ENCODE results near the gene VPS39. TPM values are rescaled to one million over a fixed set of nuclear protein-coding genes. Genes with fewer than 3 reads are reported as not detected.

Gene VPS39
- polyA plus RNA-seq, 1 of the 3 experiments (the other 2 are of a cell fraction): 61.1 TPM

DNA sequence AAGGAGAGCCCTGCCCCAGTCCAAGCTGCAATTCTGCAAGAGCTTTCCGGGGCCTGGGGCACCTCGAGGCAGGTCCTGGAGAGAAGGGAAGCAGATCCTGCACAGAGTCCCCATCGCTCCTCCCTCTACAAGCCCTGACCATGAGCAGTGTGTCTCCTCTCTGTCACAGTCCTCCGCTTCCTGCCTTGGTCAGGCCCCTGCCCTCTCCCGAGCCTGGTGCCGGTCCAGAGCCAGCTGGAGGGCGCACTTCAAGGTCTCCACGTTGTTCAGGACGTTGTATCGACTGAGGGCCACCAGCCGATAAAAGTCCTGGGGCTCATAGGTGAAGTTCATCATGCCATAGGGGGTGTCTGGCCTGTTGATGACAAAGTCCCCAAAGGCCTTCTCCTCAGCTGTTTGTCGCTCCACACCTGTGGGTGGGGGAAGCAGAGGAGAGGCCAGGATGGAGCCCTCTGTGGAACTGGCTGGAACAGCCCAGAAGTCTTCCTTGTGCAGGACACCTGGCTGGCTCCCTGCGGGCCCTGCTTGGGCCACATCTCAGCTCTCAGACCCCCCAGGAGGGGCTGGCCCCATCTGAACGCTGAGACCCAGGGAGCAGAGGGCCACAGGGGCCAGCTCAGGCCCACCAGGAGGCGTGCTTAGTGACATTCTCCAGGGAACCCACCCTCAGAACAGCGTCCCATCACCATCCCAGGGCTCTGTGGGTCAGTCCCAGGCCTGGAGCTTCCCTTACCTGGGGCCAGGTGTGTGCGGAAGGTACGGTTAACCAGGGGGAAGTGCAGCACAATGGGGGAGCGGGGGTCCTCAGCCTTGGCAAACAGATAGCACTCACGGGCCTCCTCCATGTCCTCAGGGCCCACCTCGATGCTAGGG lies 66.1 kb downstream of the VPS39 start:
- H3K27me3 ChIP-seq (ENCODE audit: insufficient read depth): no peaks in the 10 kb centered on the region; the same call in 1 of the 2 replicates
- 58% methylated on average over 12 of the region's 21 CpGs for WGBS (ENCODE audit: low lambda C conversion rate)
- no peaks in the 10 kb centered on the region for H4K20me1 ChIP-seq (ENCODE audit: insufficient read depth)
- no peak overlapping the region for H2AFZ ChIP-seq (ENCODE audit: low read depth)
- no peak overlapping the region for H3K27ac ChIP-seq (ENCODE audit: low read depth in 2 of 2, low read length in 1 of 2)
- no peaks in the 10 kb centered on the region for H3K79me2 ChIP-seq (ENCODE audit: insufficient read depth)
- H3K36me3 ChIP-seq (replicated peaks in 1 of 2; ENCODE audit: control insufficient read depth in 1 of 2, insufficient read depth in 2 of 2, low read length in 1 of 2): no peaks in the 10 kb centered on the region
- H3K4me3 ChIP-seq (ENCODE audit: low read depth in 2 of 2, low read length in 1 of 2): no peak overlapping the region
- ChIA-PET POLR2A (no interaction called here), CTCF (interaction anchor here (0.9 to 2.2 kb wide), 5 partner anchors 17 to 407 kb away, joined by 3 to 9 read pairs (median 4); partner anchors contain the start of genes HAUS2 and LRRC57)
- TF ChIP-seq FOSL2 (IDR thresholded peaks at IDR 0.05; ENCODE audit: borderline replicate concordance, low read depth) (no peak), NFIC (IDR thresholded peaks at IDR 0.05; ENCODE audit: borderline replicate concordance) (no peak), TAF1 (IDR thresholded peaks at IDR 0.05; ENCODE audit: borderline replicate concordance, low read depth, low read length) (no peak), MXI1 (IDR thresholded peaks at IDR 0.05; ENCODE audit: low read depth, low read length) (no peak), RFX5 (IDR thresholded peaks at IDR 0.05; ENCODE audit: low read length) (no peak), YY1 (IDR thresholded peaks at IDR 0.05; ENCODE audit: low read depth) (no peak), POLR2AphosphoS5 (IDR thresholded peaks at IDR 0.05; ENCODE audit: low read depth, low read length) (no peak), TCF12 (IDR thresholded peaks at IDR 0.05) (no peak), USF1 (IDR thresholded peaks at IDR 0.05; ENCODE audit: borderline replicate concordance, low read depth) (no peak), CTCF (IDR thresholded peaks at IDR 0.05) (no peak), RAD21 (IDR thresholded peaks at IDR 0.05; ENCODE audit: low read length) (no peak), RXRA (IDR thresholded peaks at IDR 0.05; ENCODE audit: borderline replicate concordance, low read depth) (no peak), MAX (IDR thresholded peaks at IDR 0.05; ENCODE audit: low read depth) (no peak), GATA2 (CRISPR knock-in tag; IDR thresholded peaks at IDR 0.05) (no peak)
- TF ChIP-seq, protein P1, sequence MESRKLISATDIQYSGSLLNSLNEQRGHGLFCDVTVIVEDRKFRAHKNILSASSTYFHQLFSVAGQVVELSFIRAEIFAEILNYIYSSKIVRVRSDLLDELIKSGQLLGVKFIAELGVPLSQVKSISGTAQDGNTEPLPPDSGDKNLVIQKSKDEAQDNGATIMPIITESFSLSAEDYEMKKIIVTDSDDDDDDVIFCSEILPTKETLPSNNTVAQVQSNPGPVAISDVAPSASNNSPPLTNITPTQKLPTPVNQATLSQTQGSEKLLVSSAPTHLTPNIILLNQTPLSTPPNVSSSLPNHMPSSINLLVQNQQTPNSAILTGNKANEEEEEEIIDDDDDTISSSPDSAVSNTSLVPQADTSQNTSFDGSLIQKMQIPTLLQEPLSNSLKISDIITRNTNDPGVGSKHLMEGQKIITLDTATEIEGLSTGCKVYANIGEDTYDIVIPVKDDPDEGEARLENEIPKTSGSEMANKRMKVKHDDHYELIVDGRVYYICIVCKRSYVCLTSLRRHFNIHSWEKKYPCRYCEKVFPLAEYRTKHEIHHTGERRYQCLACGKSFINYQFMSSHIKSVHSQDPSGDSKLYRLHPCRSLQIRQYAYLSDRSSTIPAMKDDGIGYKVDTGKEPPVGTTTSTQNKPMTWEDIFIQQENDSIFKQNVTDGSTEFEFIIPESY (IDR thresholded peaks at IDR 0.05; ENCODE audit: borderline replicate concordance, low read depth): no peak
- no peaks in the 10 kb centered on the region for H3K9me2 ChIP-seq
- DNase-seq: no peak
- no peaks in the 10 kb centered on the region for H3K9me3 ChIP-seq
- H3K9ac ChIP-seq: no peak overlapping the region
- no peaks in the 10 kb centered on the region for H3K4me1 ChIP-seq (ENCODE audit: control insufficient read depth in 1 of 2, insufficient read depth in 2 of 2, low read depth in 1 of 2, low read length in 1 of 2)
- H3F3A ChIP-seq (replicated peaks; ENCODE audit: insufficient read depth): no peaks in the 10 kb centered on the region
- H3K4me2 ChIP-seq: no peak overlapping the region
